SU-DHL-6 (cell line): Measurements from ENCODE around the gene RB1.

Experiments used
- H2AFZ ChIP-seq: fragments of 200-600 bp; sonication (generic); 2 replicates; pipeline ENCODE4 v1.6.1; 2014; ENCODE audit warnings: low read depth, mild to moderate bottlenecking, moderate library complexity, mixed read lengths, antibody characterized with exemption, low read length; ENCODE audit not compliant: severe bottlenecking
- H3F3A ChIP-seq: fragments of 200-600 bp; shearing (Covaris generic); 2 replicates; pipeline ENCODE4 v1.6.0; 2016; ENCODE audit warnings: antibody characterized with exemption, mild to moderate bottlenecking; ENCODE audit not compliant: insufficient read depth
- H3K27ac ChIP-seq: fragments of 200-600 bp; sonication (generic); 2 replicates; pipeline ENCODE4 v1.5.1; 2016; ENCODE audit warnings: low read depth, mild to moderate bottlenecking, low read length, moderate library complexity, mixed read lengths
- H3K27me3 ChIP-seq: fragments of 200-600 bp; sonication (generic), shearing (Covaris generic); 2 replicates; pipeline ENCODE4 v1.6.0; 2014; ENCODE audit warnings: mild to moderate bottlenecking, low read length
- H3K36me3 ChIP-seq: fragments of 200-600 bp; sonication (generic); 2 replicates; pipeline ENCODE4 v1.6.1; 2014; ENCODE audit warnings: mild to moderate bottlenecking, low read length, mixed read lengths
- H3K4me2 ChIP-seq: fragments of 300-600, 200-600 bp; shearing (Covaris generic), sonication (generic); 2 replicates; pipeline ENCODE4 v1.6.0; 2014; ENCODE audit warnings: low read length, low read depth, mild to moderate bottlenecking; ENCODE audit not compliant: poor library complexity, severe bottlenecking
- H3K4me3 ChIP-seq: fragments of 200-600 bp; sonication (generic); 2 replicates; pipeline ENCODE4 v1.5.1; 2014; ENCODE audit warnings: antibody characterized with exemption, low read length, mild to moderate bottlenecking, mixed read lengths; ENCODE audit not compliant: insufficient read depth, poor library complexity, severe bottlenecking
- H3K79me2 ChIP-seq: fragments of 200-600 bp; sonication (generic); 2 replicates; pipeline ENCODE4 v1.6.1; 2014; ENCODE audit warnings: mild to moderate bottlenecking, low read length, moderate library complexity; ENCODE audit not compliant: insufficient read depth
- H3K9ac ChIP-seq: fragments of 200-600 bp; sonication (generic); 2 replicates; pipeline ENCODE4 v1.7.0; 2014; ENCODE audit warnings: mild to moderate bottlenecking, low read length
- H3K9me2 ChIP-seq: fragments of 200-600 bp; sonication (generic); replicated peaks from 2 replicates; pipeline ENCODE4 v1.6.1; 2014; ENCODE audit warnings: low read length; ENCODE audit not compliant: insufficient read depth
- H3K9me3 ChIP-seq: fragments of 200-600 bp; sonication (generic); 2 replicates; pipeline ENCODE4 v1.6.1; 2014; ENCODE audit warnings: low read length, mixed read lengths; ENCODE audit not compliant: insufficient read depth
- H4K20me1 ChIP-seq: fragments of 200-600 bp; sonication (generic); 2 replicates; pipeline ENCODE4 v1.6.1; 2014; ENCODE audit warnings: low read depth, mild to moderate bottlenecking, antibody characterized with exemption, low read length, moderate library complexity, mixed read lengths
- EZH2phosphoT487 ChIP-seq: fragments of 200-600 bp; sonication (generic), shearing (Covaris generic); conservative IDR thresholded peaks from 2 replicates; pipeline ENCODE4 v1.6.1; 2018; ENCODE audit warnings: mild to moderate bottlenecking, antibody characterized with exemption, low read length, moderate library complexity, mixed read lengths
- TF ChIP-seq, protein P1 (sequence below): fragments of 200-600 bp; sonication (generic); IDR thresholded peaks from one replicate; pipeline ENCODE4 v1.5.1; 2017; ENCODE audit warnings: antibody characterized with exemption, mild to moderate bottlenecking, low read length, moderate library complexity; ENCODE audit not compliant: insufficient read depth, poor library complexity, severe bottlenecking

Gene RB1

DNA sequence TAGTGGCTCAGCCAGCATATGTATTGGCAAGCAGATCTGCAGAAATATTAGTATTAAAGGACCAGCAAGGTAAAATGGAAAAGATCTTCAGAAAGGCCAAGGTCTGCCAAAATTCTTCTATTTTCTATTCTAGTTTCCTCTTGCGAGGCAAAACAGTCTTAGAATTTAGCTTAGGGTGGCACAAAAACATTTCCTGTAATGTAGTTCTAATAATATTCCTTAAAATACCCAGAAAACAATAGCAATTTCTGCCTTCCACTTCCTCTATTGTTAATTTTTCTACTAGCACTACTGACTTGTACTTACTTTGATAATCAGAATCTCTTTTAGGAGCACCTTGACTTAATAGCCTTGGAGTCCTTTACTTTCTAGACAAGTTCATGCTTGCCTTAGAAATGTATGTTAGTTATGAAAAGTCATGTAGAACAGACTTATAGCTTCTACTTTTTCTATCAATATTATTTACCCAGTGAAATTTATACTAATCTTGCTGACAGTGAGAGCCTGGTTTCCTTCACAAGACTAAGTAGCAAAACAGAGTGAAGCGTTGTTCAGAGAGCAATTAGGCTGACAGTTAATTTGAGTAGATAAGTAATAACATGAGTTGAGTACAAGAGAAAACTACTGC lies 133.2 kb downstream of the RB1 start:
- Histone ChIP-seq H4K20me1 (no peaks in the 10 kb centered on the region), H3K79me2 (0 out of 2 replicates have a peak, but pooled peaks cover 3% of the 10 kb centered on the region), H3K36me3 (peaks cover 7% of the 10 kb centered on the region; the same call in 1 of the 2 replicates), H3F3A (no peaks in the 10 kb centered on the region; the same call in 1 of the 2 replicates), H3K4me2 (no peak overlapping the region), H3K9me3 (no peaks in the 10 kb centered on the region), H3K27me3 (no peaks in the 10 kb centered on the region), H3K9me2 (no peaks in the 10 kb centered on the region), H3K27ac (no peak overlapping the region), H2AFZ (no peak overlapping the region), H3K4me3 (no peak overlapping the region), H3K9ac (no peak overlapping the region)
- TF ChIP-seq, protein P1, sequence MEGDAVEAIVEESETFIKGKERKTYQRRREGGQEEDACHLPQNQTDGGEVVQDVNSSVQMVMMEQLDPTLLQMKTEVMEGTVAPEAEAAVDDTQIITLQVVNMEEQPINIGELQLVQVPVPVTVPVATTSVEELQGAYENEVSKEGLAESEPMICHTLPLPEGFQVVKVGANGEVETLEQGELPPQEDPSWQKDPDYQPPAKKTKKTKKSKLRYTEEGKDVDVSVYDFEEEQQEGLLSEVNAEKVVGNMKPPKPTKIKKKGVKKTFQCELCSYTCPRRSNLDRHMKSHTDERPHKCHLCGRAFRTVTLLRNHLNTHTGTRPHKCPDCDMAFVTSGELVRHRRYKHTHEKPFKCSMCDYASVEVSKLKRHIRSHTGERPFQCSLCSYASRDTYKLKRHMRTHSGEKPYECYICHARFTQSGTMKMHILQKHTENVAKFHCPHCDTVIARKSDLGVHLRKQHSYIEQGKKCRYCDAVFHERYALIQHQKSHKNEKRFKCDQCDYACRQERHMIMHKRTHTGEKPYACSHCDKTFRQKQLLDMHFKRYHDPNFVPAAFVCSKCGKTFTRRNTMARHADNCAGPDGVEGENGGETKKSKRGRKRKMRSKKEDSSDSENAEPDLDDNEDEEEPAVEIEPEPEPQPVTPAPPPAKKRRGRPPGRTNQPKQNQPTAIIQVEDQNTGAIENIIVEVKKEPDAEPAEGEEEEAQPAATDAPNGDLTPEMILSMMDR: no peak

DNA sequence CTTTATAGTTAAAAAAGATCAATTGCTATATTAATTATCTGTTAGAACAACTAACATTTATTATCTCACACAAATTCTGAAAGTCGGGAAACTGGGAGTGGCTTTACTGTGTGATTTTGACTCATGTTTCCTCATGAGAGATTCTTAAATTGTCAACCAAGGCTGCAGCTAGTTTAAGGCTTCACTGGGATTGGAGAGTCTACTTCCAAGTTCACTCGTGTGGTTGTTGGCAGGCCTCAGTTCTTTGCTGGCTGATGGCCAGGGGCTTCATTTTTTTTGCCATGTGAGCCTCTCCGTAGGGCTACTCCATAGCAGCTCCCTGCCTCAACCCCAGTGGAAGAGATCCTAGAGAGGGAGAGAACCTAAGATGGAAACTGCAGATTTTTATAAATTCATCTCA lies 133.8 kb downstream of the RB1 start:
- no peaks in the 10 kb centered on the region for H3K27me3 ChIP-seq
- no peak overlapping the region for H3K27ac ChIP-seq
- no peak overlapping the region for H3K4me2 ChIP-seq
- no peak overlapping the region for H2AFZ ChIP-seq
- H3K4me3 ChIP-seq: no peak overlapping the region
- no peaks in the 10 kb centered on the region for H3K9me3 ChIP-seq
- H3K9me2 ChIP-seq: no peaks in the 10 kb centered on the region
- H4K20me1 ChIP-seq: no peaks in the 10 kb centered on the region
- H3K79me2 ChIP-seq: 0 out of 2 replicates have a peak, but pooled peaks cover 3% of the 10 kb centered on the region
- TF ChIP-seq EZH2phosphoT487: no peak
- TF ChIP-seq, protein P1: no peak
- no peaks in the 10 kb centered on the region; the same call in 1 of the 2 replicates for H3F3A ChIP-seq
- H3K9ac ChIP-seq: no peak overlapping the region
- H3K36me3 ChIP-seq: peaks cover 7% of the 10 kb centered on the region; the same call in 1 of the 2 replicates

DNA sequence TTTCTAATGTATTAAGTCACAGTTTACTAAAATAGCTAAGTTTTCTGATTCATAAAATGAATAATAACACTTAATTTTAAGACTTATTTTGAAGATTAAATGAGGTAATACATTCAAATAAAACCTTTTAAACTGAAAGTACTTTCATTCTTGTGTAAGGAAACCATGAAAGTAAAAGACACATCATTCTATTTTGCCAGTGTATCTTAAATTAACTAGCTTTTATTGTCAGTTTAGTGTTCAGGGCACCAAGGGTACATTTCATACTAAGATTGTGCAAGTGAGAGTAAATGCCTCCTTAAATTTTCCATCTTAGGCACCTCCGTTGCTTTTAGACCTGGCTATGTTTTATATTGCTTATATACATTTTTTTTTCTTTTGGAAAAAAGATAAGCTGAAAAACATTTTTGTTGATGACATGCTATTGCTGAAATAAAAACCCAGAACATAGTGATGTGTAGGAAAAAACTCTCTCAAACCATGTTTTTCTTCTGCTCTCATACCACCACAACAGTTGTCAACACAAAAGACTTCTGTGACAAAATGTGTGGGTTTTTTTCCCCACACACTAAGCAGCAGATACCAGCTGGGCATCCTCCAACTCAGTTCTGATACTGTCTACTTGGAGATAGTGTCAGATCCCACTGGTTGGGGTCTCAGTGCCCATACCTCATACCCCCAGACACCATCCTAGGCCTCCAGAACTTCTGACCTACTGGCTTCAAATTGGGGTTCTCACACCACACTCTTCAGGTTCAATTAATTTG lies 140.1 kb downstream of the RB1 start:
- H4K20me1 ChIP-seq: no peaks in the 10 kb centered on the region
- 0 out of 2 replicates have a peak, but pooled peaks cover 3% of the 10 kb centered on the region for H3K79me2 ChIP-seq
- peaks cover 4% of the 10 kb centered on the region; the same call in 1 of the 2 replicates for H3F3A ChIP-seq
- no peak overlapping the region for H3K27ac ChIP-seq
- no peak overlapping the region for H3K9ac ChIP-seq
- TF ChIP-seq EZH2phosphoT487: no peak
- TF ChIP-seq, protein P1: no peak
- H3K36me3 ChIP-seq: peaks cover 4% of the 10 kb centered on the region; the same call in 1 of the 2 replicates
- no peaks in the 10 kb centered on the region for H3K27me3 ChIP-seq
- H3K4me3 ChIP-seq: no peak overlapping the region
- no peaks in the 10 kb centered on the region for H3K9me2 ChIP-seq
- H2AFZ ChIP-seq: no peak overlapping the region
- no peaks in the 10 kb centered on the region for H3K9me3 ChIP-seq
- no peak overlapping the region for H3K4me2 ChIP-seq
